Activated CD4-positive, CD25-positive, alpha-beta regulatory T cell treated with anti-CD3 and anti-CD28 coated beads, Interleukin-2, amount 50 U/mL, for 72 hours (primary cell): ENCODE results near the gene TBC1D9.
A peak's percentile ranks its signal among the peaks of the same experiment; 100 is the strongest.
"Not testable (repeated sequence)": the region's sequence is repeated elsewhere in the genome, so short reads cannot be mapped to it uniquely, and the experiment has no call there.

Experiments
- DNase-seq: peaks from one replicate; pipeline ENCODE4 v3.0.0; 2021

The TBC1D9 gene

GRCh38 chr4:140756319-140757231 is at the start of gene TBC1D9:
TBC1D9 (minus strand) TSS chr4:140756385; CDS start chr4:140756045, 340 bp downstream.
- DNase-seq, result no peak

- no peak for DNase-seq
These were observed 49.1 kb upstream of the TBC1D9 start for GRCh38 chr4:140805293-140805692.

GRCh38 chr4:140802591-140802990 is 46.4 kb upstream of the TBC1D9 start:
- DNase-seq, result no peak

- no peak for DNase-seq
These were observed 44.5 kb upstream of the TBC1D9 start for GRCh38 chr4:140800666-140801065.

- no peak for DNase-seq
These were observed 43.6 kb upstream of the TBC1D9 start for GRCh38 chr4:140799686-140800225.

GRCh38 chr4:140793291-140793690 is 37.1 kb upstream of the TBC1D9 start:
- no peak for DNase-seq

GRCh38 chr4:140790765-140791164 is 34.6 kb upstream of the TBC1D9 start:
- no peak for DNase-seq

- DNase-seq, result no peak
These were observed 34.0 kb upstream of the TBC1D9 start for GRCh38 chr4:140790171-140790570.

GRCh38 chr4:140789759-140790158 is 33.6 kb upstream of the TBC1D9 start:
- no peak for DNase-seq

GRCh38 chr4:140782787-140783186 is 26.6 kb upstream of the TBC1D9 start:
- not testable (repeated sequence) for DNase-seq

- no peak for DNase-seq
These were observed 25.4 kb upstream of the TBC1D9 start for GRCh38 chr4:140781596-140781995.

GRCh38 chr4:140777894-140778293 is 21.7 kb upstream of the TBC1D9 start:
- no peak for DNase-seq

GRCh38 chr4:140777386-140777785 is 21.2 kb upstream of the TBC1D9 start:
- DNase-seq, result no peak

- DNase-seq, result no peak
These were observed 20.4 kb upstream of the TBC1D9 start for GRCh38 chr4:140776556-140776955.

- no peak for DNase-seq
These were observed 18.8 kb upstream of the TBC1D9 start for GRCh38 chr4:140774956-140775355.

GRCh38 chr4:140774510-140774909 is 18.3 kb upstream of the TBC1D9 start:
- DNase-seq, result no peak

- DNase-seq, result no peak
These were observed 13.0 kb upstream of the TBC1D9 start for GRCh38 chr4:140769209-140769608.

GRCh38 chr4:140764785-140765392 is 8.7 kb upstream of the TBC1D9 start:
- no peak for DNase-seq

GRCh38 chr4:140762202-140762601 is 6.0 kb upstream of the TBC1D9 start:
- no peak for DNase-seq

- DNase-seq, result no peak
These were observed 1.0 kb upstream of the TBC1D9 start for GRCh38 chr4:140757232-140757630.

GRCh38 chr4:140755774-140756318 is 339 bp downstream of the TBC1D9 start:
- peak; percentile 30 for DNase-seq

- DNase-seq, result no peak
These were observed 1.0 kb downstream of the TBC1D9 start for GRCh38 chr4:140754918-140755773.

- no peak for DNase-seq
These were observed 2.9 kb downstream of the TBC1D9 start for GRCh38 chr4:140753329-140753728.
